Testis (tissue), 5 donors: ENCODE results near the gene PARVB. TPM values are rescaled to one million over a fixed set of nuclear protein-coding genes. Genes with fewer than 3 reads are reported as not detected.
A peak's percentile ranks its signal among the peaks of the same experiment; 100 is the strongest.

ENCODE experiments used
- DNase-seq: peaks from one replicate; pipeline ENCODE4 v3.0.0-alpha.2; 2019
- H3K27ac ChIP-seq, 2 donors: fragments of 200-600 bp; sonication (generic); one replicate each; pipeline ENCODE4 v1.5.1; 2019
- H3K27me3 ChIP-seq: fragments of 200-600 bp; sonication (generic); one replicate; pipeline ENCODE4 v1.5.1; 2019
- H3K36me3 ChIP-seq: fragments of 200-600 bp; sonication (generic); one replicate; pipeline ENCODE4 v1.5.1; 2017; ENCODE audit warnings: low read depth; ENCODE audit errors: missing control alignments
- H3K4me1 ChIP-seq: fragments of 200-600 bp; sonication (generic); one replicate; pipeline ENCODE4 v1.5.1; 2019
- H3K4me3 ChIP-seq, 2 donors: fragments of 200-600 bp; sonication (generic); one replicate each; pipeline ENCODE4 v1.5.1; 2017 to 2019
- H3K9me3 ChIP-seq: fragments of 200-600 bp; sonication (generic); one replicate; pipeline ENCODE4 v1.5.1; 2017
- CTCF ChIP-seq, 3 experiments: fragments of 450-650 bp in 2 of 3; fragments of 200-600 bp in 1 of 3; sonication (generic) in 1 of 3; IDR thresholded peaks; one replicate each; pipeline ENCODE4 v1.5.1; 2016 to 2019; ENCODE audit warnings: antibody characterized with exemption in 3 of 3, mild to moderate bottlenecking in 2 of 3, moderate library complexity in 1 of 3
- POLR2A ChIP-seq: fragments of 450-650 bp; IDR thresholded peaks from one replicate; pipeline ENCODE4 v1.6.1; 2017; ENCODE audit warnings: antibody characterized with exemption, mild to moderate bottlenecking, moderate library complexity
- WGBS, 2 donors: methylation state at CpG; one replicate each; pipeline ENCODE4 v1.1.5; 2018; 5-methylcytosine and 5-hydroxymethylcytosine counted together
- intact Hi-C: fragments of 100-400 bp; cut with DNase I; formaldehyde crosslinking; loops from one replicate; pipeline ENCODE4 v1.15.1; 2023; ENCODE audit warnings: low total_unique reads
- long read RNA-seq, 2 donors: transcript quantifications; one replicate each; lab custom pipeline, GENCODE V29; 2026
- polyA plus RNA-seq: library from polyadenylated mRNA; stranded (reverse); fragments of 350-450 nt; fragmentation: Illumina TruSeq; extraction: RNeasy Lipid Tissue Mini Kit (QIAGEN cat#74804); gene quantifications from one replicate; pipeline ENCODE4 v1.2.3, GENCODE V29; 2014; ENCODE audit warnings: low read depth, low replicate concordance; ENCODE audit not compliant: insufficient read depth
- total RNA-seq, 2 donors: library from RNA; depleted of rRNA; stranded (reverse); fragments of >200 nt; gene quantifications; one replicate each; pipeline ENCODE4 v1.2.3, GENCODE V29; 2016

PARVB gene
- total RNA-seq (10 to 100 TPM; 11.6 to 23.7 TPM), polyA plus RNA-seq (27.5 TPM)
- long read RNA-seq, donor 1, full-length matches to known transcripts: 5 of 5 reads
- long read RNA-seq, donor 1, partial matches to known transcripts: 0 of 5 reads
- long read RNA-seq, donor 1, other reads (novel, unspliced or antisense): 0 of 5 reads
- long read RNA-seq, donor 2, full-length matches to known transcripts: 1 of 1 reads
- long read RNA-seq, donor 2, partial matches to known transcripts: 0 of 1 reads
- long read RNA-seq, donor 2, other reads (novel, unspliced or antisense): 0 of 1 reads

- no peak for TF ChIP-seq CTCF (IDR thresholded peaks at IDR 0.05)
- no peak for TF ChIP-seq POLR2A
- whole genome bisulfite sequencing, 2 donors: 0 to 4% methylated on average over 7 to 52 of the region's 83 CpGs
- Histone ChIP-seq H3K27me3 (no peaks in the 10 kb centered on the region), H3K36me3 (no peaks in the 10 kb centered on the region), H3K27ac (peak within 1 kb of the TSS; percentile 70 to 81), H3K4me1 (peaks cover 10% of the 10 kb centered on the region), H3K9me3 (no peaks in the 10 kb centered on the region), H3K4me3 (peak within 1 kb of the TSS; percentile 60 to 62)
- intact Hi-C loops: no loop called here
- peak; percentile 55 for DNase-seq
Measured at GRCh38 chr22:44024288-44024921, at the start of gene PARVB. Gene PARVB (plus strand): TSS chr22:44024302. CDS start chr22:44024340, 38 bp downstream.

- Histone ChIP-seq H3K4me1 (no peaks in the 10 kb centered on the region), H3K9me3 (no peaks in the 10 kb centered on the region), H3K27me3 (no peaks in the 10 kb centered on the region), H3K27ac (no peak overlapping the region), H3K36me3 (no peaks in the 10 kb centered on the region), H3K4me3 (no peak overlapping the region)
- TF ChIP-seq POLR2A (no peak), CTCF (IDR thresholded peaks at IDR 0.05) (no peak)
- intact Hi-C loops: no loop called here
- no peak for DNase-seq
- WGBS, 2 donors: 61 to 68% methylated on average over 3 to 4 of the region's 4 CpGs
Measured at GRCh38 chr22:43975041-43975440, 49.1 kb upstream of the PARVB start.

GRCh38 chr22:43976861-43977795 lies 47.0 kb upstream of the PARVB start:
- Histone ChIP-seq H3K9me3 (no peaks in the 10 kb centered on the region), H3K4me1 (no peaks in the 10 kb centered on the region), H3K36me3 (no peaks in the 10 kb centered on the region), H3K27ac (no peak overlapping the region), H3K27me3 (no peaks in the 10 kb centered on the region), H3K4me3 (no peak overlapping the region)
- intact Hi-C loops: no loop called here
- no peak for DNase-seq
- 88 to 92% methylated on average over 17 to 19 of the region's 19 CpGs for WGBS, 2 donors
- TF ChIP-seq CTCF (IDR thresholded peaks at IDR 0.05) (no peak), POLR2A (no peak)

- H3K27ac ChIP-seq: no peak overlapping the region
- H3K4me1 ChIP-seq: no peaks in the 10 kb centered on the region
- H3K4me3 ChIP-seq: no peak overlapping the region
- H3K36me3 ChIP-seq: no peaks in the 10 kb centered on the region
- TF ChIP-seq CTCF (IDR thresholded peaks at IDR 0.05): no peak
- TF ChIP-seq POLR2A: no peak
- WGBS, 2 donors: 92 to 93% methylated on average over 4 of the region's 4 CpGs
- H3K9me3 ChIP-seq: no peaks in the 10 kb centered on the region
- H3K27me3 ChIP-seq: no peaks in the 10 kb centered on the region
- intact Hi-C loops: no loop called here
- no peak for DNase-seq
Measured at GRCh38 chr22:43978558-43978957, 45.5 kb upstream of the PARVB start.
